Measurements from ENCODE around the gene MFNG.

The MFNG gene

GRCh38 chr22:37427135-37427710 lies 59.0 kb downstream of the MFNG start, which contains the start of gene ELFN2:
ELFN2 (minus strand) TSS chr22:37427479; CDS start chr22:37375534, 51,945 bp downstream.
- DNase-seq (ENCODE audit: low read depth in 3 of 3, low spot score in 1 of 3): no peak

DNA sequence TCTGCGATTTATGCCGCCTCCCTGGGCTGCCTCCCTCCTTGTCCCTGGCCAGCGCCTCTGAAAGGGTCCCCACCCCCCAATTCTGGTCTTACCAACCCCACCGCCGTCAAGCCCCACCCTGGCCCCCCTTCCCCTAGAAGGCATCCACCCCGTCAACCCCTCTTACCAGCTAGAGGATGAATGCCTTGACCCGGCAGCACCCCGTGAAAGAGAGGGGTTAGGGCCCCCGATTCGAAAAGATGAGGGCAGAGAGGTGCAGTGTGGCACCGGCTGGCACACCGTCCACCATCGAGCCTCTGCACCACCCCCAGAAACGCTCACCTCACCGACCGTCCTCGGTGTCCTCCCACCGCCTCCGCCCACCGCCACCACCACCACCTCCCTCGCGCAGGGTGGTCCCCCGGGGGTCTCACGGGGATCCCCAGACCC lies 59.5 kb downstream of the MFNG start:
- no peak for DNase-seq (ENCODE audit: low read depth in 3 of 3, low spot score in 1 of 3)

GRCh38 chr22:37425800-37426705 lies 60.1 kb downstream of the MFNG start:
- DNase-seq (ENCODE audit: low read depth in 3 of 3, low spot score in 1 of 3): no peak

GRCh38 chr22:37425369-37425768 lies 60.8 kb downstream of the MFNG start:
- DNase-seq (ENCODE audit: low read depth in 3 of 3, low spot score in 1 of 3): no peak

DNA sequence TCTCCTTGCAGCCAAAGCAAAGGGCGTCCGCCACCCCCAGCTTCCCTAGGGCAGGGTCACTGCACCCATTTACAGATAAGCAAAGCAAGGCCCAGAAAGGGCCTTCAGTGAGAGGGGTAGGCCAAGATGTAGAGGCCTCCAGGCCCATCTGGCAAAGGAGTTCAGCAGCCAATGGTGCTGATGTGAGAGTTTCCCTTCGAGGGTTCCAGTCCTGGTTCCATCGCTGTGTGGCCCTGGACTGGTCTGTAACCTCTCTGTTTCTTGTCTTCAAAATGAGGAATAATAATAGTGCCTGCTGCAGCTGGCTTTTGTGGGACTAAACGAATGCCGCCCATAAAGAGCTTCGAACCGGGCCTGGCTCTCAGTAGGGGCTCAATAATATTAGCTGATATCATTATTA lies 62.9 kb downstream of the MFNG start:
- DNase-seq (ENCODE audit: low read depth in 3 of 3, low spot score in 1 of 3): no peak

DNA sequence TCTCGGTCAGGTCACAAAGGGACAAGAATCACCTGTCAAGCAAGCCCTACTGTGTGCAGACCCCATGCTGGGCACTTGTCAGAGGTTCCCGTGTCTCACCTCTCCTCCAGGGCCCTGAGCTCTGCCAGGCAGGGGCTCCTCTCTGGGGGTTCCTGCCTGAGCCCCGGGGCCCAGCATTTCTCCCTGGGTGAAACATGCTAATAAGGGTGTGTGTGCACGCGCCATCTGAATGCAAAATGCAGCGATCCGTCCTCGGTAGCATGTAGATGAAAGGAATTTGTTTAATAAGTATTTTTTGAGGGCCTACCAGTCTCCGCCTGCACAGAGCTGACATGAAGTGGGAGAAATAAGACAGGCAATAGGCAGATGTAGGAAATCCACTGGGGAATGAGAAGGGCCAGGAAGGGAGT lies 64.7 kb downstream of the MFNG start:
- no peak for DNase-seq (ENCODE audit: low read depth in 3 of 3, low spot score in 1 of 3)

DNA sequence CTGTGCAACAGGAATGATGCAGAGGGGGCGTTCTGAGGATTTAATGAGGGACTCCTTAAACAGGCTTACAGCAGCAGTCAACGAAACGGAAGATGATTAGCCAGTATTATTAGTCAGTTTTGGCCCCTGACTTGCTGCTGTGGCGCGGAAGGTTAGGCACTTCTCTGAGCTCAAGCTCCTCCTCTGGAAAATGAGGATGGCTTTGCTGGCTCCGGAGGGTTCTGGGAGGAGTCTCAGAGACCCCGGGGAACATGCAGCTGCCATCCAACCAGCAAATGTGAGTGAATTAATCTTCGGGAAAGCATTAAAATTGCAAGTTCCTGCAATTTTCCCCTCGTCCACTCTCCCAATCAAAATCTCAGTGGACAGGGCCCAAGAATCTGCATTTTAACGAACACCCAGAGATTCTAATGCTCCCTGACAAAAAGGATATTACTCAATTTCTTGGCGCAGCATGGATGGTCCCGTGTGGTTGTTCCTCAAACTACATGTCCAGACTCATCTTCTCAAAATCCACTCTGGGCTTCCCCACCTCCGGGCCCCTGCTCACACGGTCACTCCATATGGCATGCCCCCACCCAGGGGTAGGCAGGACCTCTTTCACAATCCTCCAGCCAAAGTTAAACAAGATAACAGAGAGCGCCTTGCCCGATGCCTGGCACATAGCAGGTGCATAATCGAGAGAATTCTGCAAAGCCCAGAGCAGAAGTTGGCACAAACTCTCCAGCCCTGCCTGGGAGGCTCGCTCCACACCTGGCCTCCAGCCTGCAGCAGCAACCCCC lies 65.3 kb downstream of the MFNG start:
- no peak for DNase-seq (ENCODE audit: low read depth in 3 of 3, low spot score in 1 of 3)

GRCh38 chr22:37419969-37420685 lies 66.1 kb downstream of the MFNG start:
- DNase-seq (ENCODE audit: low read depth in 3 of 3, low spot score in 1 of 3): no peak

GRCh38 chr22:37419370-37419968 lies 66.7 kb downstream of the MFNG start:
- DNase-seq (ENCODE audit: low read depth in 3 of 3, low spot score in 1 of 3): no peak
